NB4 (cell line): ENCODE measurements around the gene PDE9A.

ENCODE experiments used
- CTCF ChIP-seq: IDR thresholded peaks from one replicate; pipeline ENCODE4 v1.5.1; 2012; ENCODE audit warnings: low read depth, low read length
- MAX ChIP-seq: IDR thresholded peaks from 2 replicates; pipeline ENCODE4 v1.6.1; 2011; ENCODE audit warnings: low read depth, low read length
- MYC ChIP-seq: IDR thresholded peaks from 2 replicates; pipeline ENCODE4 v1.6.1; 2011; ENCODE audit warnings: low read depth, low read length
- POLR2A ChIP-seq: IDR thresholded peaks from 2 replicates; pipeline ENCODE4 v1.6.1; 2011; ENCODE audit warnings: mild to moderate bottlenecking; ENCODE audit not compliant: insufficient read length; ENCODE audit errors: extremely low read depth

GRCh38 chr21:42666925-42667324 is 13.5 kb downstream of the PDE9A start:
- TF ChIP-seq POLR2A (no peak), CTCF (no peak), MYC (no peak), MAX (no peak)
